CD4-positive, alpha-beta T cell treated with Interleukin-12 subunit alpha and Interleukin-12 subunit beta, for 1 hour (primary cell): ENCODE results near the gene DUSP12.
A peak's percentile ranks its signal among the peaks of the same experiment; 100 is the strongest.
"Not testable (repeated sequence)": the region's sequence is repeated elsewhere in the genome, so short reads cannot be mapped to it uniquely, and the experiment has no call there.

Source experiments
- DNase-seq: peaks from one replicate; pipeline ENCODE4 v3.0.0-alpha.2; 2020

Gene DUSP12

DNA sequence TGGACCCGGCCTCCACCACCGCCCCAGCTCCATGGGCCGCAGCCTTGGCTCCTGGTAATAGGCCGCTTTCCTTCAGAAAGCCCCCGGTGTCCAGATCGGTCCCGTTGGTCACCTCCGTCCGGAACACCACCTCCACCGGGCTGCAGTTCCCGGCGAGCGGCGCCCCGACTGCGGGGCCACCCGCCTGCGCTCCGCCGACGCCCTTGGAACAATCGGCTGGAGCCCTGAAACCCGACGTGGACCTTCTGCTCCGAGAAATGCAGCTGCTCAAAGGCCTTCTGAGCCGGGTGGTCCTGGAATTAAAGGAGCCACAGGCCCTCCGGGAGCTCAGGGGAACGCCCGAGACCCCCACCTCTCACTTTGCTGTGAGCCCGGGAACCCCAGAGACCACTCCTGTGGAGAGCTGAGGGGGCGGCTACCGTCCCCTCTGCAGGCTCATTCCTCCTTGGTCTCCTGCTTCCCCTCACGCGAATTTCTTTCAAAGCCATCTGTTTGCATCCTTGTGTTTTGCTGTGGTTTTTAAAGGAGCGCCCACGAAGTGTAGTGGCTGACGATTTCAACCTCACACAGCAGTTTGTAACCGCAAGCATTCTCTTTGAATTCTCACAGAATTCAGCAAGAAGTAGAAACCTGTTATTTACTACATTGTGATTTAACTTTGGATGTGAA lies 22.2 kb upstream of the DUSP12 start:
- peak; percentile 64 for DNase-seq

DNA sequence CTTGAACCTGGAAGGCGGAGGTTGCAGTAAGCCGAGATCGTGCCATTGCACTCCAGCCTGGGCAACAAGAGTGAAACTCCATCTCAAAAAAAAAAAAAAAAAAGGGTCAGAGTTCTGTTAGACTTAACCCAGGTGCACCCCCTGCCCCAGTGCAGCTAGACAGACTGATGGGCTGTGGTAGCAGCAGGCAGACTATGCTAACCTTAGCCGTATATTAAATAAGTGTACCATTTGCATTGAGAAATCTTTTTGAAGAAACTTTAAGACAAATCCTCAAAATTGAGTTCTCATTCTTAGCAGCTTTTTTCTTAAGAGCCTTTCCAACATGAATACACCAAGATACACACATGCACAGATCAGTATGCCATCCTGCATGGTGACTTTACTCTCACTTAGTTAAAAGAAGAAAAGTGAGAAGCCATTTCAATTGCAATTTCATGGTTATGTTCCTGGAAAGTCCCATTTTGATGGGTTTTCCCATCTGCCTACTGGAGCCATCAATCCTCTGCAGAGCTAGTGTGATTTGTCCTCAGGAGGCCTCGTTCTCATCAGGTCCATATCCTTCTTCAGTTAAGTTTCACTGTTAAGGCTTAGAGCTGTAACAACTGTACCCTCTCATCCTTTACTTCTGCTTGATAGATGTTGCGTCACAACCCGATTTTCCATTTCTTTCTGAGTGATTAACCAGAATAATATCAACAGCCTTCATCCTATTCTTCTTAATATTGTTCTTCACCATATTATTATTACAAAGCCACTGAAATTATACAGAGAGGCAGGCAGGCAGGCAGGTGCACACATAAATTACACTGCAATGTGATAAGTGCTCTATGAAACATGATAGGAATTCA lies 21.0 kb upstream of the DUSP12 start:
- DNase-seq: no peak

DNA sequence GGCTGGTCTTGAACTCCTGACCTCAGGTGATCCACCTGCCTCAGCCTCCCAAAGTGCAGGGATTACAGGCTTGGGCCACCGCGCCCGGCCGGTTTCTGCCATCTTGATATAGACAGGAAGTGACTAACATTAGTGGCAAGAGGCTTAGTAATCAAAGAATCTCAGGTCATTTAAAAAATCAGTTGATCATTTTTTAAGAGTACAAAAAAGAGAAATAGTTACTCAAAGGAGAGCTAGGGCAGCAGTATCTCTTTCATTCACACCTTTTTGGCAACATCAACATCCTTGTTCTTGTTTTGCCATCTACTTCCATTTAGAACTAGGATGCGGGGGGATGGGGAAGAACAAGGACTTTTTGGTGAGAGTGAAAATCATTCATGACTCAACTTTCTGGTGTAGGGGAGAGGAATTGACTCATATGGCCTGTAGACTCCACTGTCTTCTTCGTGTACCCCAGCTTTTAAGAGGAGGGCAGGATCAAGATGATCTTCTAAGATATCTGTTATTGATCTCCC lies 19.5 kb upstream of the DUSP12 start:
- peak; percentile 17 for DNase-seq

DNA sequence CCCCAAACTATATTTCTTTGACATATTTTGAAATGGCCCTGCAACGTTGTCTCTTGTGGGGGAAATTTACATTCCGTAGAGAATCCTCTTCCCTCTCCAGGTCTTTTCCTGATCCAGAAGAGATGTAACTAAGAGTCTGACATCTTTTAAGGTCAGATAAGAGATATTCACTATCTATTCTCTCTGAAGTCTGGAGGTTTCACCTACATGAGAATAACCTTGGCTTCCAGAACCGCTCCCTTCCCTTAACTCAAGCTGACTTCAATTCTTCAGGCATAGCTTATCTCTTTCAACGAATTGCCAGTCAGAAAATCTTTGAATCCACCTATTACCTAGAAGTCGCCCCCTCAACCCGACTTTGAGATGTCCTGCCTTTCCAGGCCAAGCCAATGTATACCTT lies 18.3 kb upstream of the DUSP12 start:
- no peak for DNase-seq

DNA sequence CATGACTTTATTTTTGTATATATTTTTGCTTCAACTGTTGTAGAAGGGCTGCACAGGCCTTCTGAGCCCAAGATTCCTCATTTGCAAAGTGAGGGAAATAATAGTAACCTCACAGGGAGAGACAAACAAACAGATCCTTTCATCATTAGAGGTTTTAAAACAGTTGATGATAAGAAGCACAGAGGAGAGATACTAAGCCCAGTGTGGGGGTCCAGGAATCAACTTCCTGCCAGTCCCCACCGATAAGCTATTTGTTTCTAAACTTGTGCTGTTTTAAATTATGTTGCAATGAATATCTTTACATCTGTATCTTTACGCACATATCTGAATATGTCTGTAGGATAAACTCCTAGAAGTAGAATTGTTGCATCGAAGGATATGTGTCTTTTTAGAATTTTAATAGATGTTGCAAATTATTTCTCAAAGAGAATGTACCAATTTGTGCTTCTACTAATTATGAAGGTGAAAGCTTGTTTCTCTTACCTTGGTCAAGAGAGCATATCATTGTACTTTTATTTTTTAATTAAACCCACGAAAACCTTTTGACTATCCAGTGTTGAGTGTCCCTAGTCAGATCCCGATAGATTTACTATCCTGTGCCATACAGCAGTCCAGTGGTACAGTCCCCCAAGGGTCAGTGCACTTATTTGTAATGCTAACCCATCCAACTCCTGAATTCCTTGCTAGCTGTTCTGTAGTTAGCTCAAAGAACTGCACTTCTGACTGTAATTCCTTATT lies 17.4 kb upstream of the DUSP12 start:
- DNase-seq: no peak

DNA sequence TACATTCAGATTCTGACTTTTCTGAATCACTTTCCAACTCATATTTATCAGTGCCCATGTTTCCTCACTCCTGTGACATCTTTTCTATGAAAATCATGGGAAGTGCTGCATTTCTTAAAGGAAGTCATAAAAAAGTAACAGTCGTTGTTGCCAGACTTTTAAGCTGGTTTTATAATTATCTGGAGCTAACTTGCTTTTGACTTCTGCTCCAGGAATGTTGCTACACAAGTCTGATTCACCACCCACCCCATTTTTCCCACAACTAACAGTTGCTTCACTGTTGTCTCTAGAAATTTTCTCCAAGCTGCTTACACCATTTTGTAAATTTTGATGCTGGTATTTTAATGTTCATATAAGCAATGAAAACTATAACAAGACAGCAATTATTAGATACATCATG lies 16.1 kb upstream of the DUSP12 start:
- no peak for DNase-seq

DNA sequence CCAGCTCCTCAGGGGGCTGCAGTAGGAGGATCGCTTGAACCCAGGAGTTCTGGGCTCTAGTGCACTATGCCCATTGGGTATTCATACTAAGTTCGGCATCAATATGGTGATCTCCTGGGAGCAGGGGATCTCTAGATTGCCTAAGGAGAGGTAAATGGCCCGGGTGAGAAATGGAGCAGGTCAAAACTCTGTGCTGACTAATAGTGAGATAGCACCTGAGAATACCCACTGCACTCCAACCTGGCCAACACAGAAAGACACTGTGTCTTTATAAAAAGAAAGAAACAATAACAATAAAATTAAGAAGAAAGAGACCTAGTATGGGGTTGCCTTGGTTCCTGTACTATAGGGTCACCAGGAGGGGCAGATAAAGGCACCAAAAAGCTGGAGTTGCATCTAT lies 13.7 kb upstream of the DUSP12 start:
- DNase-seq: no peak

DNA sequence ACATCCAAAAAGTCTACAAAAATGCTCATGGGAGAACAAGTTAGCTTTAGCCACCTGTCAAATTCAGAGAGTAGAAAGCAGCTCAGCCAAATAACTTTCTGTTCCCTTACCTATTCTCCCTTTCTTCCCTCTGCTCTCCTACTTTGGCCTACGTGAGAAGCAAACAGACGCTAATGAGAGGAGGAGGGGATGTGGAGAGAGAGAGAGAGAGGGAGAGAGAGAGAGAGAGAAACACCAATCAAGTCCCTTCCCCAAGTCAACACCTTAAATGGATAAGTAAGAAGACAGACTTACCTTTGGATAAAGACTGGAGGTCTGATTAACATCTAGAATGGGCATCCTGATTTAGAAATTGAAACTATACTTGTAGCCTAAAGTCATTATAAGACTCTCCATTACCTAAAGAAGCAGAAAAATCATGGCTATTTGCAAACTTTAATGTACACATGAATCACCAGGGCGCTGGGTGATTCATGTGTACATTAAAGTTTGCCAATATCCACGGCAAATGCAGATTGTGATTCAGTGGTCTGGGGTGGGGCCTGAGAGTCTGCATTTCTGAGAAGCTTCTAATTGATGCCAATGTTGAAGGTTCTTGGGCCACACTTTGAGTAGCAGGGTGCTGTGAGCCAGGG lies 13.1 kb upstream of the DUSP12 start:
- no peak for DNase-seq

DNA sequence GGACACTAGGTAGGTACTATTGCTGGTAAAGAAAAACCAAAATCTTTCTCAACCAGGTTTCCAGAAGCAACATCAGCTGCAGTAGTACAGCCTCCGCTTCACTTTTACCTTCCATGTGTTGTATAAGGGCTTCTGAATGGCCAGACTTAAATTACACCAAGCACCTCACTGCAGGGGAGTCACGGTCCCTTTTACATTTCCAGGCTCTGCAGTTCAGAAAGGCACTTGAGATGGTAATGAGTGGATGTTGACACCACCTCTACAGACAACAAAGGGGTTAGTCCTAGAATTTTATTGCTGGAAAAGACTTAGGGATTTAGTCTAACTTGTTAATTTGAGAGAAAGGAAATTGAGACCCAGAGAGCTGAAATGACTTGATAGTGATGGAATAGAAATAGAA lies 12.0 kb upstream of the DUSP12 start:
- no peak for DNase-seq

DNA sequence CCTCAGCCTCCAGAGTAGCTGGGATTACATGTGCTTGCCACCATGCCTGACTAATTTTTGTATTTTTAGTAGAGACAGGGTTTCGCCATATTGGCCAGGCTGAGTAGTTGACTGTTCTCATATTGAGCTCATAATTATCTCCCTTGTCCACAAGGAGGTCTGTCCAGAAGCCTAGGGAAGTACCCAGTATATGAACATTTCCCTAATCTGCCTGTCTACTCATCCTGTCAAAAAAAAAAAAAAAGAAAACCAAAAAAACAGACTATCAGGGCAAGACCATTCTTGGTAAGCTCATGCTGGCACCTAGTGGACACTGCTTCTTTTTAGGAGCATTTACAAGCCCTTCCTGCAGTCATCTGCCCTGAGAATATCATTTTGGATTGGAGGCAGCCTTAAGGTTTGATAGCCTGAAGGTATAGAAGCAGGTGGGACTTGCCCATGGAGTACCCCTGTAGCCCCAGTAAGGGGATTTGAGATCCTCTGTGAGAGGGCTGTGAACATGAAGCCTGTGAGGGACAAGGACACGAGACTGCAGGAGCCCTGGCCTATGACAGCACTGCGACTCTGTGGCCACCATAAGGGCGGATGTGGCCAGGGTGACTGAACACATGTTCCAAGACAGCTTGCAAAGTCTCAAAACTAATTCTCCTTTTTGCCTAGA lies 10.8 kb upstream of the DUSP12 start:
- DNase-seq: peak; percentile 64

DNA sequence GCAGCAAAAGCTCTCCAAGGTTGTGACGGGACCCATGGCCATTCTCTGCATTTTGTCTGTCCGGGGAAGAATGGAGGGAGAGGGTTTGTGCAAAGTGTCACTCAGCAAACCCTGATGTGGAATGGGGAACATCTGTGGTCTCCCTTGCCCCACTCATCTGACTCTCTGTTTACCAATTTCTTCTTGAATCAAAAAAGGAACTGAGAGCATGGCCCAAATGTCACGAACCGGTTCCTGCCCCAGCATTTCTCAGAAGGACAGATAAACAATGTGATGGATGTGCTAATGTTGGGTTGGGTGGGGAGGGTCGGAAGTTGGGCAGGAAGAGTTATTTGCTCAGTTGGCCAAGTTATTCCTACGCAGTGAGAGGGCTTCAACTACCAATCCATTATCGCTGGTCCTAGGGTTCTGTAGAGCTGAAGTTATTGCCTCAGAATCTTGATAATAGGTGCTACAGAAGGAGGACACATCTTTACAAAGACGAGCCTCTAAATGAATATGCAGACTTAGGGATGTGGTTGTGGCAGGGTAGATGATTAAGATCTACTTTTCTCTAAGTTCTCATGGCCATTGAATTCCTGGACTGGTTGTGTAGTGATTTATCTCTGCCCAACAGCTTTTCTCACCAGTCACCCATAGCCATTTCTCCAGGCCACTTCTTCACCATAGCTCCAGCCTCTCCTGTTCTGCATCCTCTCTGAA lies 9.6 kb upstream of the DUSP12 start:
- DNase-seq: no peak

DNA sequence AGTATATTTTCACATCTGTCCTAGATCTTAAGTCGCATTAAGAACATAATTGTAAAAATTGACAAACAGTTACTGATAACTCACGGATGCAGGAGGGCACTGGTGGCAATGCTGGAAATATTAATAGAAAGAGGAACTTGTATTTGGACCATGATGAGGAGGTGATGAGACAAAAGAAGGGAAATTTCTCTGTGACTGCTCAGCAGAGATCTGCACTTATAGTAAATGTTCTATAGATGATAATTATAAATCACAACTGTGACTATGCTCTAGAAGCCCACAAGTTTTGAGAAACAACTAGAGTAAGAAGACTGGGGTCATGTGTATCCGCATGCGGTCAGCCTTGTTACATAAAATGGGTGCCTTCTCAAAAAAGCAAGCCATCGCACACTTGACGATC lies 8.7 kb upstream of the DUSP12 start:
- no peak for DNase-seq

DNA sequence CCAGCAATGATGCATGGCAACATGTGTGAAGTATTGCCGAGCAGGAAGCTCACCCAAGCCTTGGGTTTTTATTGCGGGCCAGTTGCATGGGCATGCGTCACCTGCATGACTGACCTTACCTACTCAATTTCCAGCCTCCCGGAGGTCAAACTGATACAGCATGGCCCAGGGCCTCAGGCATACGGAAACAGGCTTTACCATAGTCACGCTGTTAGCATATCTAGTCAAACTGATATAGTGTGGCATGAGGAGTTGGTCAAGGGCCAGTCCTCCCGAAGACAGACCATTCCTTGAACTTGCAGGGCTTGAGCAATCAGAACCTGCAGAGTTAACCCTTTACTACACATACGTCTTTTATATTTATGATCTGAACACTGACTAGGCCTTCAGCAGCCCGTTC lies 6.4 kb upstream of the DUSP12 start:
- no peak for DNase-seq

DNA sequence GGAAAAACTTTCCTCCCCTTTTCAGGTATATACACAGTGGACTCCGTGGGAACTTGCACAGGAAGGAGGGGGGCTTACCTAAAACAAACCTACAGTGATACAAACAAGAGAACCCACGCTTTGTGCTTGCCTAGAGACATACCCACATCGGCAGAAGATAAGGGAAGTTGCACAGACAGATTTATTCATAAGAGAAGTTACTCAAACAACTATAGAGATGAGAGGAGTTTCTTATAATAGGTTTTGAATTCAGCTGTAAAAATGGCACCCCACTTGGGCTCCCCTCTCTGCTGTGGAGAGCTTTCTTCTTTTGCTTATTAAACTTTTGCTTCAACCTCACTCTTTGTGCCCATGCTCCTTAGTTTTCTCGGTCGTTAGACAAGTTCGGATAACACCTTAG lies 1.8 kb upstream of the DUSP12 start:
- no peak for DNase-seq

DNA sequence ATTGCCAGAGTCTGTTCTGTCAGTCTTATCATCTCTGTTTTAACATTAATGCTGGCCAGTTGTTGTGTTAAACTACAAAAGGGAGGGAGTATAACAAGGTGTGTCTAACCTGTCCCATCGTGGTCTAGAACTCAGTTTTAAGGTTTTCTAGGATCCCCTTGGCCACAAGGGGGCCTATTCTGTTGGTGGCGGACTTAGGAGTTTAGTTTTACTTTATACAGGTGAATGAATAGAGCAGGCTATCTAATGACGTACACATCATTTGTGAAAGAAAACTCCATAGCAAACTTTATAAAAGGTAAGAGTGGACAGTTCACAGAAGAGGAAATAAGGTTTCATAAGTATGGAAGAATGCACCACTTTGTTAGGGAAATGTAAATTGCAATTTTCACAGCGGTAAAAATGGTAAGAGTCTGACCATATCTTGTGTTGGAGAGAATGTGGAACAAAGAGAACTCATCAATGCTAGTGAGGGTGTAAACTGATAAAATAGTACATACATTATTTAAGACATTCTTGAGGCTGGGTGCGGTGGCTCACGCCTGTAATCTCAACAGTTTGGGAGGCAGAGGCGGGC lies 14.0 kb downstream of the DUSP12 start:
- DNase-seq: peak; percentile 71

DNA sequence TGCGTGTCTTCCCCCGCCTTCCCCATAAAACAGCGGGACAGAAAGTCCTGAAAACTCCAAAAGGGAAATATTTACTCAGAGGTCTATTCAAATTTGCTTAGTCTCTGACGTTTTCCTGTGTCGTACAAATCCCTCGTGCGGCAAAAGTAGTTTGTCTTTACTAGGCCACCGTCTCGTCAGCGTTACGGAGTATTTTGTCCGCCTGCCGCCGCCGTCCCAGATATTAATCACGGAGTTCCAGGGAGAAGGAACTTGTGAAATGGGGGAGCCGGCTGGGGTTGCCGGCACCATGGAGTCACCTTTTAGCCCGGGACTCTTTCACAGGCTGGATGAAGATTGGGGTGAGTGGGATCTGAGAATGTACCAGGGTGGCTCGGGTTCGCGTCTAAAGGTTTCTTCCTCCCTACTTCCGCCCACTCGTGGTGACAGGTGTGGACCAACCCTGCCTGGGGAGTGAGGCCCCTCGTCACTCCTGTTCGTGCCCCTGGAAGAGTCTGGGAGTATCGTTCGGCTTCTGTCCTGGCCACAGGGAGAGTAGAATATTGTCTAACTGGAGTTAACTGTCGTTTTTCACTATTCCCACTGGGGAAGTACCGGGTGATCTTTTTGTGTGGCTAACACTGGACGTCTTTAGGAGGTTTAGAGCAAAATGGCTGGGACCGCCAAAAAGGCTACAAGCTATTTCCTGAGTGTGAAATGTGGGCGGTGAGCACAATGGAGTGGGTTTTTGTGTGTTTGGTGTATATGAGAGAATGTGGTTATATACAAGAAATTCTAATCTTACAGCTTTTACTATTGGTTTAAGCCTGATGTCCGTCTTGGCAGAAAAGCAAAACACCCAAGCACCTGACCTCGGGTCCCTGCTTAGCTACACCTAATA lies 16.8 kb downstream of the DUSP12 start, which contains the start of gene ATF6:
Gene ATF6 (plus strand): TSS at position 219 of the 880 bp plus-strand sequence. CDS start 41 bp downstream, at position 260.
- peak; percentile 87 for DNase-seq

DNA sequence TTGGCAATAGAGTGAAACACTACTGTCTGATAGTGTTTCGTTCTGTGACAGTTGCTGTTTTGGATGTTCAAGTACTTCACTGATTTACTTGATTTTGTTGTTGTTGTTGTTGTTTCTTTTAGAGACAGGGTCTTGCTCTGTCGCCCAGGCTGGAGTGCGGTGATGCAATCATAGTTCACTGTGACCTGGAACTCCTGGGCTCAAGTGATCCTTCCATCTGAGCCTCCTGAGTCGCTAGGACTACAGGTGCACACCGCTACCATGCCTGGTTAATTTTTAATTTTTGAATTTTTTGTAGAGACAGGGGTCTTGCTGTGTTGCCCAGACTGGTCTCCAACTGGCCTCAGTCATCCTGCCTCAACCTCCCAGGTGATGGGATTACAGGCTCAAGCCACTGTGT lies 18.9 kb downstream of the DUSP12 start:
- no peak for DNase-seq

DNA sequence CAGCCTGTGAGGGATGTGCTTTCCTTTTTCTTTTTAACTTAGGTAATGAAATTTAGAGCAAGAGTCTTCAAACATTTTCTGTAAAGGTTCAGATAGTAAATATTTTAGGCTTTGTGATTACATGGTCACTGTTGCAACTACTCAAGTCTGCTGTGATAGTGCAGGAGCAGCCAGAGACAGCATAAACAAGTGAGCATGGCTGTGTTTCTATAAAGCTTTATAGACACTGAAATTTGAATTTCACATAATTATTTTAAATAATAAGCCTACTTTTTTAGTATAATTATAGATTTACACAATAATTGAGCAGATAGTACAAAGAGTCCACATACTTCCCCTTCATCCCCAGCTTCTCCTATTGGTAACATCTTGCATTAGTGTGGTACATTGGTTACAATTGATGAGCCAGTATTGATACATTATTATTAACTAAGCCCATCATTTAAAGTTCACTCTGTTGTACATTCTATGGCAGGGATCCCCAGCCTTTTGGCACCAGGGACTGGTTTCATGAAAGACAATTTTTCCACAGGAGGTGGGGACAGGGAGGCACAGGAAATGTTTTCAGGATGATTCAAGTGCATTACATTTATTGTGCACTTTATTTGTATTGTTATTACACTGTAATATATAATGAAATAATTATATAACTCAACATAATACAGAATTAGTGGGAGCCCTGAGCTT lies 19.5 kb downstream of the DUSP12 start:
- no peak for DNase-seq

DNA sequence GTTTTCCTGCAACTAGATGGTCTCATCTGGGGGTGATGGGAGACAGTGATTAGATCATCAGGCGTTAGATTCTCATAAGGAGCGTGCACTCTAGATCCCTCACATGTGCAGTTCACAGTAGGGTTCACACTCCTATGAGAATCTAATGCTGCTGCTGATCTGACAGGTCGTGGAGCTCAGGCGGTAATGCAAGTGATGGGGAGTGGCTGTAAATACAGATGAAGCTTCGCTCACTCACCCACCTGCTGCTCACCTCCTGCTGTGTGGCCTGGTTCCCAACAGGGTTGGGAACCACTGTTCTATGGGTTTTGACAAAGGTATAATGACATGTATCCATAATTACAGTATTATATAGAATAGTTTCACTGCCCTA lies 20.1 kb downstream of the DUSP12 start:
- DNase-seq: not testable (repeated sequence)

DNA sequence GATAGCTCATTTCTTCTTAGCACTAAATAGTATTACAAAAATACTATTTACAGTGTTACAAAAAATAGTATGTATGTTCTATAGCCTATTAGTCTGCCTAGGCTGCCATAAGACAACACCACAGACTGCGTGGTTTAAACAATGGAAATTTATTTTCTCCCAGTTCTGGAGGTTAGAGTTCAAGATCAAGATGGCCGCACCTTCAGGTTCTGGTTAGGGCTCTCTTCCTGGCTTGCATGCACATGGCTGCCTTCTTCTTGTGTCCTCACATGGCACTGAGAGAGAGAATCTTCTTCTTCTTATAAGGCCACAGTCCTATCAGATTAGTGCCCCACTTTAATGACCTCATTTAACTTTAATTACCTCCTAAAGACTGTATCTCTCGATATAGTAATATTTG lies 20.7 kb downstream of the DUSP12 start:
- DNase-seq: no peak
